GM12891 (cell line): ENCODE measurements around the gene PLPPR5.
A peak's percentile ranks its signal among the peaks of the same experiment; 100 is the strongest.

Experiments used
- DNase-seq: peaks from one replicate; pipeline ENCODE4 v3.0.0; 2011; ENCODE audit warnings: low spot score; ENCODE audit not compliant: insufficient read length
- FAIRE-seq: peaks from 2 replicates; lab custom pipeline; 2011; peaks lifted over from hg19 to GRCh38; lab: Jason Lieb, UNC
- PAX5 ChIP-seq: IDR thresholded peaks from 2 replicates; pipeline ENCODE4 v1.6.1; 2011; ENCODE audit warnings: low read length, moderate library complexity, mild to moderate bottlenecking; ENCODE audit not compliant: insufficient read depth, severe bottlenecking
- POLR2A ChIP-seq: IDR thresholded peaks from 2 replicates; pipeline ENCODE4 v1.6.1; 2011; ENCODE audit warnings: low read depth, low read length, control low read depth
- POLR2AphosphoS5 ChIP-seq: IDR thresholded peaks from 2 replicates; pipeline ENCODE4 v1.6.1; 2011; ENCODE audit warnings: low read depth, low read length, control low read depth
- POU2F2 ChIP-seq: IDR thresholded peaks from 2 replicates; pipeline ENCODE4 v1.6.1; 2011; ENCODE audit warnings: low read depth, mild to moderate bottlenecking, control low read depth, low read length, moderate library complexity
- SPI1 ChIP-seq: IDR thresholded peaks from 2 replicates; pipeline ENCODE4 v1.6.1; 2011; ENCODE audit warnings: low read depth, low read length, control low read depth
- TAF1 ChIP-seq: IDR thresholded peaks from 2 replicates; pipeline ENCODE4 v1.6.1; 2011; ENCODE audit warnings: low read depth, low read length, control low read depth

The PLPPR5 gene

DNA sequence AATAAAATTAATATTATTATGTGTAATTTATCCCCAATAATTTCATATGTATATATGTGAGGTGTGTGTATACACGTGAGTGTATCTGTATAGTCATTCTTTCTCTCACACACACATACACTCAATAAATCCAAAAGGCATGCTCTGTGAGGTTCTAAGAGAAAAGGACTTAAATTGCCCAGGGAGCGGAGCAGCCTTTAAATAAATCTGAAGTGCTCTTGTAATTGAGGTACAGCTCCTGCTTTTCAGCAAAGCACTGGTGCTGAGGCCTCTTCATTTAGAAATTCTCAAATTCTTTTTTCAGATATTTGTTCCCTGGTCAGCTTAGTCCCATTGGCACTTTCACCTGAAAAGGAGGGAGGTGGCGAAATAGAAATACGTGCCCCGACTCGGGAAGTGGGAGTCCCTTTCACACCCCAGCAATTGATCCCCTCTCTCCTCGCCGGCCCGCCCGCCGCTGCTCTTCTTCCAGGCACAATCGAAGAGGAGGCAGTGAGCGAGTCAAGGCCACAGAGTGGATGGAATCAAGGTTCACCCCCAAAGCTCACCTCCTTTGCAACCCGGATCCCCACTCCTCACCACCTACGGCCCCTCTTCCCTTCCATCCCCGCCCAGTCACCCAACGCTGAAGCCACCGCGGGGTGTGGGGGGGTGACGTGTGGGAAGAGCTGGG lies 944 bp downstream of the PLPPR5 start:
- TF ChIP-seq TAF1 (no peak), POU2F2 (no peak), POLR2AphosphoS5 (no peak), POLR2A (no peak), PAX5 (no peak), SPI1 (no peak)
- no peak for DNase-seq
- no peak for FAIRE-seq

- DNase-seq, result no peak
- FAIRE-seq, result no peak
- TF ChIP-seq POLR2AphosphoS5, result no peak
- no peak for TF ChIP-seq TAF1
- TF ChIP-seq SPI1, result no peak
- TF ChIP-seq POLR2A, result no peak
- no peak for TF ChIP-seq PAX5
- no peak for TF ChIP-seq POU2F2
Measured at GRCh38 chr1:98992844-98993243, 11.8 kb downstream of the PLPPR5 start.

DNA sequence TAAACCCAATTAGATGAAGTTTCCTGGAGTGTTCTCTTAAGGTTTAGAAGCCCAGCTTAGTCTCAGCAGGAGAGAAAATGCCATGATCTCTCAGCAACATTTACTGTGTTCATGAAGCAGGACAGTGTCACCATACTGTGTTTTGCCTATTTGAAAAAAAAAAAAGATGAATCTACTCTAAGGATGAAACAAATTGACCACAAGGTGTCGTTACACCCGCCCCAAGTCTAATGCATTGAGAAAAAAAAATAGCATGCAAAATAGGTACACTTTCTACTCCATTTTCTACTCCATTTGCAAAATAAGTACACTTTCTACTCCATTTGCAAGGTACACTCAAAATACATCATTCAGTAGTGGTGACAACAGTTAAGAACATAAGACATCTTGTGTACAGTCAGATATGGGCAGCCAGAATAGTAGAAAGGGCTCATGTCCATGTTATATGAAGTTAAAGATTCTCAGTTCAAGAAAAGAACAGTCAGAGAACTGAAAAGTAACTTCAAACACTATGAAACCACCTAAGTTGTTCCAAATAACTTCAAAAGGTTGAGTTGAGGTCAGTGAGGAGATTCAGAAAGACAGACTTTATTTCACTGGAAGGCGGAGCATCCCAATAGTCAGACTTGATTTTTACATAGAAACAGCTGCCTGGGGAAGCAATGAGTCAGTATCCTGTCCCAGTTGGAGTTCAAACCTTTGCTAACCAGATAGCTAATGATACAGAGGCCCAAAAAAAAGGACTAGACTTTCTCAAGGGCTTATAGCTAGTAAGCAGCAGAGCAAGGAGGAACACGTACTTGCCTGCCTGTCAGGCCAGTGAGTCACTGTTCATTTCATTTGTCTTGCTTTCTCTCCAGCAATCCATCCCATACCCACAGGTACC lies 13.3 kb downstream of the PLPPR5 start:
- peak; percentile 40 for FAIRE-seq

GRCh38 chr1:98989556-98989907 lies 15.1 kb downstream of the PLPPR5 start:
- DNase-seq (no peak), FAIRE-seq (no peak)
- TF ChIP-seq POLR2AphosphoS5 (no peak), POLR2A (no peak), SPI1 (no peak), POU2F2 (no peak), TAF1 (no peak), PAX5 (no peak)

More for the DNA sequence above, 13.3 kb downstream of the PLPPR5 start:
- TF ChIP-seq TAF1 (no peak), PAX5 (no peak), POLR2A (no peak), SPI1 (no peak), POLR2AphosphoS5 (no peak), POU2F2 (no peak)
- no peak for DNase-seq

DNA sequence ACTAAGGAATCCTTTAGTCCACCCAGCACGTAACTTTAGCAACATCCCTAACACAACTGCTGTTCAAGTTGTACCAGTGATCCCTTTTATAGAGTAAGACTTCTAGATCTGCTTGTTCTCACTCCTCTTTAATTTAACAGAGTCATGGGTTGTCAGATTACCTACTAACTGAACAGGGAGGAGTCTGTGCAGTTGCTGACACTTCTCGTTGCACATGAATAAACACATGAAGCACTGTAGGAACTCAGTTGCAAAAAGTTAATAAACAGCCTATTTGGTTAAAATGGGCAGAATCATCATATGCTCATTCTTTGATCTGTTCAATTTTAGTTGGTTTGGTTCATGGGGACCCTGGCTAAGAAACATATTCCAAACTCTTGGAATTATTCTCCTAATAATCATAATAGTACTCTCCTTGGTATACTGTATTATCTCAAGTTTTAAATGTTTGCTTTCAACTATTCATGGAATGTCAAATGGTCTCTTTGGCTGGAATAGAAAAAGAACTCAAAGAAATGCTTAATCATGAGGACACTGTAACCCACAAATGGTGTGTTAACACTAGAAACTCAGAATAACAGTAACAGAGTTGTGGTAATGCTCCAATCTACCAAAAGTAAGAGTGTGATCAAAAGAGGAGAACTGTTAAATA lies 15.6 kb downstream of the PLPPR5 start:
- no peak for TF ChIP-seq SPI1
- TF ChIP-seq TAF1, result no peak
- TF ChIP-seq POLR2AphosphoS5, result no peak
- TF ChIP-seq POLR2A, result no peak
- TF ChIP-seq POU2F2, result no peak
- no peak for TF ChIP-seq PAX5
- DNase-seq (no peak), FAIRE-seq (no peak)

DNA sequence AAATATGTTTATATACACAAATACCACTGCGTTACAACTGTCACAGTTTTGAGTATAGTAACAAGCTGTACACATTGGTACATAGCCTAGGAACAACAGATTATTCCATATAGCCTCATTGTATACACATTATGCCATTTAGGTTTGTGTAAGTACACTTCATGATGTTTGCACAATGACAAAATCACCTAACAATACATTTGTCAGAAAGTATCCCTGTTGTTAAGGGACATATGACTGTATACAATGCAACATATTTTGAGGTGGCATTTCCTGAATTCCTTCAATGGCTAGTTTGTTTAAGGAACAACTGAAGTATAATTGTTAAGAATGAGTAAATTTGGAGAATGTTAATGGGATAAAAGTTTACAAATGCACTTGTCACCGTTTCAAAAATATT lies 19.0 kb downstream of the PLPPR5 start:
- no peak for TF ChIP-seq POU2F2
- no peak for TF ChIP-seq PAX5
- TF ChIP-seq SPI1, result no peak
- no peak for TF ChIP-seq POLR2AphosphoS5
- no peak for TF ChIP-seq TAF1
- TF ChIP-seq POLR2A, result no peak
- DNase-seq (no peak), FAIRE-seq (no peak)

DNA sequence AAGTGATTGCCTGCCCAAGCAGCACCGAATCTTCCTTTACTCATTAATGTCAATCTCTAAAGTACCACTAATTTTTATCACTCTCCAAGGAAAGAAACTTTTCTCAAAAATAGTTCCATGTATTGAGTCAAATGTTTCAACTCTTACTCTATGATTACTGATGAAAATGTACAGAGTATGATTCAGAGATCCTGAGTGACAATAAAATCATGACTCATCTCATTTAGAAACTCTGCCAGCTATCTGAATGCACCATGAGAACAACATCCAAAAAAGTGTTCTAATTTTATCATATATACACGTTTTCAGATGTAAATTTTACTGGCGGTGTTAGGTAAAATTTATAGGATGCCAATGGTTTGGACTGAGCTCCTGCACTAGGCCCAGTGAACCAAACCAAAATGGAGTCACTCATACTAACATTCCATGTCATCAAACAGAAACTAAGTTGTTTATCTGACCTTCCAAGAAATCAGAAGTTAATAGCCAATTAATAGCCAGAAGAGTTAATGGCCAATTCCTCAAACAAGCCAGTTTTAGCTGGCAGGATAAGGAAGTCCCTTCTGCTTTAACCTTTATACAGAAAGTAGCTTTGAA lies 22.6 kb downstream of the PLPPR5 start:
- DNase-seq (no peak), FAIRE-seq (no peak)
- TF ChIP-seq SPI1, result no peak
- TF ChIP-seq TAF1, result no peak
- TF ChIP-seq POLR2A, result no peak

DNA sequence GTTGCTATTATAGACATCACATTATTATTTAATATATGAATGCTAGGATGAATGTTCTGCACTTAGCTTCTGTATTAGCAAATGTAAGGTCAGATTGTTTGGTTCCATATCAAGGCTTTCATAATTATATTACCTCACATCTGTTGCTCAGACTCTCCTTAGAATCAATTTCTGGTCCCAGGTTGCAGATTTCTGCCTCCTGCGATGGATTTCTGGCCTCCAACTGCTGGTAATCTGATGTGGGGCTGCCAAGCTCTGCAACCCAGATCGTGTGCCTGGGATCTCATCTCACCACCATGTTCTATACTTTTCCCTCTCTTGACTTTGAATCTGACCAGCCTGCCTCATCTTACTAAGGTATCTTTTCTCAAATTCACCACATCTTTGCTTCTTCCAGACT lies 25.2 kb downstream of the PLPPR5 start:
- no peak for FAIRE-seq
- TF ChIP-seq POLR2AphosphoS5, result no peak
- TF ChIP-seq POU2F2, result no peak
- TF ChIP-seq SPI1, result no peak
- TF ChIP-seq TAF1, result no peak
- no peak for TF ChIP-seq PAX5
- no peak for TF ChIP-seq POLR2A

DNA sequence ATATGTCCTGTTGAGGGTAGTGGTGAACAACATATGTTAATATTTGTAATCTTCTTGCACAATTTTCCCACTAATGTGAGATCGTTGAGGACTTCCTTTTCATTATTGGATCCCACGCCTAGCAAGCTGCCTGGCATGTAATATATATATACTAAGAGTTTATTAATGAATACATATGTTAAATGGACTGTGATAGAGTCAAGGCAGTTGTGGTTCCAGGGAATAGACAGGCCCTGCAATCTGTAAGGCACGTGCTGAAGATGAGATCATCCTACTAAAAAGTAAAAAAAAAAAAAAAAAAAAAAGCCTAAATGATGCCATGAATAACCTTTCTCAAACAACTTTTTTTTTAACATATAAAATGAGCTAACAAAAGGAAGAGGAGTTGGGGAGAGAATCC lies 28.9 kb downstream of the PLPPR5 start:
- TF ChIP-seq POLR2AphosphoS5, result no peak
- no peak for TF ChIP-seq SPI1
- no peak for TF ChIP-seq PAX5
- no peak for TF ChIP-seq POU2F2
- DNase-seq (no peak), FAIRE-seq (no peak)

More for the DNA sequence above, 25.2 kb downstream of the PLPPR5 start:
- DNase-seq, result no peak
